SK-N-SH treated with all-trans-retinoic acid at 6 μM for 48 hours (cell line): ENCODE data around the gene MYOCD.

Source experiments
- ATAC-seq: fragments of 200-7000 bp; cut with Tn5 transposase; 3 replicates; pipeline ENCODE4 v1.9.1; 2020; ENCODE audit warnings: mild to moderate bottlenecking, moderate library complexity
- CREB5 ChIP-seq: fragments of 250-450 bp; sonication (Bioruptor Pico); IDR thresholded peaks from 2 replicates; pipeline ENCODE4 v1.5.1; 2020; ENCODE audit warnings: low read depth, mild to moderate bottlenecking, moderate library complexity
- CSDC2 ChIP-seq: fragments of 250-450 bp; sonication (Bioruptor Pico); IDR thresholded peaks from 2 replicates; pipeline ENCODE4 v1.5.0; 2020; ENCODE audit warnings: mild to moderate bottlenecking, moderate library complexity
- GLIS3 ChIP-seq: fragments of 250-450 bp; sonication (Bioruptor Pico); IDR thresholded peaks from 2 replicates; pipeline ENCODE4 v1.5.0; 2020; ENCODE audit warnings: mild to moderate bottlenecking, moderate library complexity
- OSR1 ChIP-seq: fragments of 250-450 bp; sonication (Bioruptor Pico); IDR thresholded peaks from 2 replicates; pipeline ENCODE4 v1.8.0; 2022; ENCODE audit warnings: moderate library complexity, mild to moderate bottlenecking, inconsistent platforms
- RARB ChIP-seq: fragments of 250-450 bp; sonication (Bioruptor Pico); IDR thresholded peaks from 2 replicates; pipeline ENCODE4 v1.8.0; 2021; ENCODE audit warnings: mild to moderate bottlenecking, moderate library complexity
- TOX ChIP-seq: fragments of 250-450 bp; sonication (Bioruptor Pico); IDR thresholded peaks from 2 replicates; pipeline ENCODE4 v1.8.0; 2021; ENCODE audit warnings: mild to moderate bottlenecking, moderate library complexity, borderline replicate concordance
- ZC3H10 ChIP-seq: fragments of 250-450 bp; sonication (Bioruptor Pico); IDR thresholded peaks from 2 replicates; pipeline ENCODE4 v1.5.1; 2021; ENCODE audit warnings: mild to moderate bottlenecking, moderate library complexity
- ZFP30 ChIP-seq: fragments of 450-650 bp; formaldehyde crosslinking; IDR thresholded peaks from 2 replicates; pipeline ENCODE4 v1.5.0; 2022; ENCODE audit warnings: mild to moderate bottlenecking, moderate library complexity
- ZNF565 ChIP-seq: fragments of 450-650 bp; formaldehyde crosslinking; conservative IDR thresholded peaks from 2 replicates; pipeline ENCODE4 v1.5.0; 2020; ENCODE audit warnings: low read depth, mild to moderate bottlenecking, moderate library complexity
- ZNF70 ChIP-seq: fragments of 450-650 bp; formaldehyde crosslinking; IDR thresholded peaks from 2 replicates; pipeline ENCODE4 v1.5.0; 2020; ENCODE audit warnings: mild to moderate bottlenecking, moderate library complexity
- TF ChIP-seq, protein P1 (sequence below): fragments of 250-450 bp; sonication (Bioruptor Pico); IDR thresholded peaks from 2 replicates; pipeline ENCODE4 v1.5.0; 2020; ENCODE audit warnings: mild to moderate bottlenecking, moderate library complexity
- TF ChIP-seq, protein P2 (sequence below): fragments of 250-450 bp; sonication (Bioruptor Pico); IDR thresholded peaks from 2 replicates; pipeline ENCODE4 v1.5.1; 2021; ENCODE audit warnings: mild to moderate bottlenecking, moderate library complexity
- TF ChIP-seq, protein P3 (sequence below): fragments of 250-450 bp; sonication (Bioruptor Pico); IDR thresholded peaks from 2 replicates; pipeline ENCODE4 v1.8.0; 2020; ENCODE audit warnings: mild to moderate bottlenecking, moderate library complexity, borderline replicate concordance
- TF ChIP-seq, protein P4 (sequence below): fragments of 250-450 bp; sonication (Bioruptor Pico); IDR thresholded peaks from 2 replicates; pipeline ENCODE4 v1.8.0; 2021; ENCODE audit warnings: low read depth, mild to moderate bottlenecking, moderate library complexity, borderline replicate concordance

MYOCD gene

GRCh38 chr17:12664894-12665262 is 812 bp upstream of the MYOCD start:
- peak; percentile 27; the same call in 1 of the 3 replicates for ATAC-seq
- TF ChIP-seq, protein P1, sequence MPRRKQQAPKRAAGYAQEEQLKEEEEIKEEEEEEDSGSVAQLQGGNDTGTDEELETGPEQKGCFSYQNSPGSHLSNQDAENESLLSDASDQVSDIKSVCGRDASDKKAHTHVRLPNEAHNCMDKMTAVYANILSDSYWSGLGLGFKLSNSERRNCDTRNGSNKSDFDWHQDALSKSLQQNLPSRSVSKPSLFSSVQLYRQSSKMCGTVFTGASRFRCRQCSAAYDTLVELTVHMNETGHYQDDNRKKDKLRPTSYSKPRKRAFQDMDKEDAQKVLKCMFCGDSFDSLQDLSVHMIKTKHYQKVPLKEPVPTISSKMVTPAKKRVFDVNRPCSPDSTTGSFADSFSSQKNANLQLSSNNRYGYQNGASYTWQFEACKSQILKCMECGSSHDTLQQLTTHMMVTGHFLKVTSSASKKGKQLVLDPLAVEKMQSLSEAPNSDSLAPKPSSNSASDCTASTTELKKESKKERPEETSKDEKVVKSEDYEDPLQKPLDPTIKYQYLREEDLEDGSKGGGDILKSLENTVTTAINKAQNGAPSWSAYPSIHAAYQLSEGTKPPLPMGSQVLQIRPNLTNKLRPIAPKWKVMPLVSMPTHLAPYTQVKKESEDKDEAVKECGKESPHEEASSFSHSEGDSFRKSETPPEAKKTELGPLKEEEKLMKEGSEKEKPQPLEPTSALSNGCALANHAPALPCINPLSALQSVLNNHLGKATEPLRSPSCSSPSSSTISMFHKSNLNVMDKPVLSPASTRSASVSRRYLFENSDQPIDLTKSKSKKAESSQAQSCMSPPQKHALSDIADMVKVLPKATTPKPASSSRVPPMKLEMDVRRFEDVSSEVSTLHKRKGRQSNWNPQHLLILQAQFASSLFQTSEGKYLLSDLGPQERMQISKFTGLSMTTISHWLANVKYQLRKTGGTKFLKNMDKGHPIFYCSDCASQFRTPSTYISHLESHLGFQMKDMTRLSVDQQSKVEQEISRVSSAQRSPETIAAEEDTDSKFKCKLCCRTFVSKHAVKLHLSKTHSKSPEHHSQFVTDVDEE (CRISPR knock-in tag) = no peak

DNA sequence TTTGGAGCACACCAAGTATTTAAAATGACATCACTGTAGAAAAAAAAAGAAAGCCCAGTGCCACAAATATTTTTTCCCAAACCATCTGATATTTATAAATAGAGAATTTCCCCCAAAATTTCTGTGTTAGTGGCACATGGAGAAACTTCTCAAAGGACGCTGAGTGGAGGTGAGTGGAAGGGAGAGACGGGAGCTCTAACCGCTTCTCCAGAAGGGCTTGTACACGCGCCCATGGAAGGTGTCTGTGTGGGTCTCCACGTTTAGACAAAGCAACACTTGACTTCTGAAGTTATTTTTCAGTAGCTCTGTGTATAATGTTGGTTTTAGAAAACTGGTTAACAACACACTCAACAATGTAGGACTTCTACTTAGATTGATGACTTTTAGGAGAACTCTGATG is 1.0 kb downstream of the MYOCD start:
- no peak for ATAC-seq
- TF ChIP-seq, protein P2, sequence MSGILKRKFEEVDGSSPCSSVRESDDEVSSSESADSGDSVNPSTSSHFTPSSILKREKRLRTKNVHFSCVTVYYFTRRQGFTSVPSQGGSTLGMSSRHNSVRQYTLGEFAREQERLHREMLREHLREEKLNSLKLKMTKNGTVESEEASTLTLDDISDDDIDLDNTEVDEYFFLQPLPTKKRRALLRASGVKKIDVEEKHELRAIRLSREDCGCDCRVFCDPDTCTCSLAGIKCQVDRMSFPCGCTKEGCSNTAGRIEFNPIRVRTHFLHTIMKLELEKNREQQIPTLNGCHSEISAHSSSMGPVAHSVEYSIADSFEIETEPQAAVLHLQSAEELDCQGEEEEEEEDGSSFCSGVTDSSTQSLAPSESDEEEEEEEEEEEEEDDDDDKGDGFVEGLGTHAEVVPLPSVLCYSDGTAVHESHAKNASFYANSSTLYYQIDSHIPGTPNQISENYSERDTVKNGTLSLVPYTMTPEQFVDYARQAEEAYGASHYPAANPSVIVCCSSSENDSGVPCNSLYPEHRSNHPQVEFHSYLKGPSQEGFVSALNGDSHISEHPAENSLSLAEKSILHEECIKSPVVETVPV (CRISPR knock-in tag) = no peak
- TF ChIP-seq, all 23 proteins: peak for 0

GRCh38 chr17:12667299-12667958 is 1.7 kb downstream of the MYOCD start:
- no peak for TF ChIP-seq ZFP30 (CRISPR knock-in tag)
- no peak for TF ChIP-seq GLIS3 (CRISPR knock-in tag)
- TF ChIP-seq CREB5 (CRISPR knock-in tag) = no peak
- peak; percentile 69 for ATAC-seq

- ATAC-seq = no peak
- TF ChIP-seq CSDC2 (no peak), TOX (CRISPR knock-in tag) (no peak), ZC3H10 (CRISPR knock-in tag) (no peak), ZNF565 (CRISPR knock-in tag) (no peak), ZNF70 (no peak), CREB5 (CRISPR knock-in tag) (no peak), OSR1 (CRISPR knock-in tag) (no peak), RARB (no peak)
- TF ChIP-seq, protein P3, sequence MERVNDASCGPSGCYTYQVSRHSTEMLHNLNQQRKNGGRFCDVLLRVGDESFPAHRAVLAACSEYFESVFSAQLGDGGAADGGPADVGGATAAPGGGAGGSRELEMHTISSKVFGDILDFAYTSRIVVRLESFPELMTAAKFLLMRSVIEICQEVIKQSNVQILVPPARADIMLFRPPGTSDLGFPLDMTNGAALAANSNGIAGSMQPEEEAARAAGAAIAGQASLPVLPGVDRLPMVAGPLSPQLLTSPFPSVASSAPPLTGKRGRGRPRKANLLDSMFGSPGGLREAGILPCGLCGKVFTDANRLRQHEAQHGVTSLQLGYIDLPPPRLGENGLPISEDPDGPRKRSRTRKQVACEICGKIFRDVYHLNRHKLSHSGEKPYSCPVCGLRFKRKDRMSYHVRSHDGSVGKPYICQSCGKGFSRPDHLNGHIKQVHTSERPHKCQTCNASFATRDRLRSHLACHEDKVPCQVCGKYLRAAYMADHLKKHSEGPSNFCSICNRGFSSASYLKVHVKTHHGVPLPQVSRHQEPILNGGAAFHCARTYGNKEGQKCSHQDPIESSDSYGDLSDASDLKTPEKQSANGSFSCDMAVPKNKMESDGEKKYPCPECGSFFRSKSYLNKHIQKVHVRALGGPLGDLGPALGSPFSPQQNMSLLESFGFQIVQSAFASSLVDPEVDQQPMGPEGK (CRISPR knock-in tag) = no peak
- TF ChIP-seq, protein P1 (CRISPR knock-in tag) = no peak
- TF ChIP-seq, protein P4, sequence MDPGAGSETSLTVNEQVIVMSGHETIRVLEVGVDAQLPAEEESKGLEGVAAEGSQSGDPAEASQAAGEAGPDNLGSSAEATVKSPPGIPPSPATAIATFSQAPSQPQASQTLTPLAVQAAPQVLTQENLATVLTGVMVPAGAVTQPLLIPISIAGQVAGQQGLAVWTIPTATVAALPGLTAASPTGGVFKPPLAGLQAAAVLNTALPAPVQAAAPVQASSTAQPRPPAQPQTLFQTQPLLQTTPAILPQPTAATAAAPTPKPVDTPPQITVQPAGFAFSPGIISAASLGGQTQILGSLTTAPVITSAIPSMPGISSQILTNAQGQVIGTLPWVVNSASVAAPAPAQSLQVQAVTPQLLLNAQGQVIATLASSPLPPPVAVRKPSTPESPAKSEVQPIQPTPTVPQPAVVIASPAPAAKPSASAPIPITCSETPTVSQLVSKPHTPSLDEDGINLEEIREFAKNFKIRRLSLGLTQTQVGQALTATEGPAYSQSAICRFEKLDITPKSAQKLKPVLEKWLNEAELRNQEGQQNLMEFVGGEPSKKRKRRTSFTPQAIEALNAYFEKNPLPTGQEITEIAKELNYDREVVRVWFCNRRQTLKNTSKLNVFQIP (CRISPR knock-in tag) = no peak
Measured at GRCh38 chr17:12671906-12672305, 6.2 kb downstream of the MYOCD start.
